Forelimb muscle (tissue), 1 donor: ENCODE results near the gene PHF20. TPM values are rescaled to one million over a fixed set of nuclear protein-coding genes. Genes with fewer than 3 reads are reported as not detected.
"Not testable (repeated sequence)": the region's sequence is repeated elsewhere in the genome, so short reads cannot be mapped to it uniquely, and the experiment has no call there.

ENCODE experiments used
- DNase-seq: peaks from one replicate; pipeline ENCODE4 v3.0.0-alpha.2; 2013; ENCODE audit warnings: low read depth
- polyA plus RNA-seq: library from polyadenylated mRNA; unstranded; fragments of 120-200 nt; gene quantifications from one replicate; pipeline ENCODE4 v1.2.1, GENCODE V29; 2013; ENCODE audit not compliant: insufficient read length

Gene PHF20
- polyA plus RNA-seq, 1 donor: 25.9 TPM

DNA sequence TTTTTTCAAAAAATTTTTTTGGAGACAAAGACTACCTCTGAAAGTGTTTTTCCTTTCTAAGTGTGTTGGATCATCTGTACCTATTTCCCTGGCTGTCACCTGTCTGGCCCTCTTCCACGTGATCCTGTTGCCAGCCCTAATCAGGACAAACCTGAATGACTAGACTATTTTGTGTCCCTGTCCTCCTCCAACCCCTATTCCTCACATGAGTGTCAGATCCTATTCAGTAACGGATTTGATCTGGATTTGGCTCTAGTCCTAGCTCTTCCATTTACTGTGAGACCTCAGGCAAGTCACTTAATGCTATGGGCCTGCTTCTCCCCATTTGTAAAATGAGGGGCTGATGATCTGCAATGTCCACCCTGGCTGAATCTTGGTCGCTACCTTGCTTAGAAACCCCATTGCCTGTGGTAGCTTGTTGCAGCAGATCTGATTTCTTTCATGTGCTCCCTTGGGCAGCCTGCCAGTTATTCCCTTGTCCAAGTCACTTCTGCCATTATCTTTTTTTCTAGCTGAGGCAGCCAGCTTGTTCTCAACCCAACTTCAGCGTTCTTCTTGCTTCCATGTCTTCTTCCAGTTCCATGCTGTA lies 4.8 kb downstream of the PHF20 start:
- DNase-seq: no peak

DNA sequence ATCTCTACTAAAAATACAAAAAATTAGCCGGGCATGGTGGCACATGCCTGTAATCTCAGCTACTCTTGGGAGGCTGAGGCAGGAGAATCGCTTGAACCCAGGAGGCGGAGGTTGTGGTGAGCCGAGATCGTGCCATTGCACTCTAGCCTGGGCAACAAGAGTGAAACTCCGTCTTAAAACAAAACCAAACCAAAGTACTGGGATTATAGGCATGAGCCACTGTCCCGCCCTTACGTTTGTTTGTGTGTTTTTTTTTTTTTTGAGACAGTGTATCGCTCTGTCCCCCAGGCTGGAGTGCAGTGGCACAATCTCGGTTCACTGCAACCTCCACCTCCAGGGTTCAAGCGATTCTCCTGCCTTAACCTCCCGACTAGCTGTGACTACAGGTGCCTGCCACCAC lies 12.0 kb downstream of the PHF20 start:
- DNase-seq: not testable (repeated sequence)

DNA sequence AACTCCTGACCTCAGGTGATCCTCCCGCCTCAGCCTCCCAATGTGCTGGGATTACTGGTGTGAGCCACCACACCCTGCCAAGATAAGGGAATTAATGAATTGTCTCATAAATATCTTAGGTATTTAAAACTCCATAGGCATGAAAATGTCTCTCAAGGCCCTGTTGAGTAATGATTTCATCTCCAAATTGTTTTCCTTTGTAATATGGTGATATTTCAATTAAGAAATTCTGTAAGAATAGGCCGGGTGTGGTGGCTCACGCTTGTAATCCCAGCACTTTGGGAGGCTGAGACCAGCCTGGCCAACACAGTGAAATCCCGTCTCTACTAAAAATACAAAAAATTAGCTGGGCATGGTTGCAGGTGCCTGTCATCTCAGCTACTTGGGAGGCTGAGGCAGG lies 13.7 kb downstream of the PHF20 start:
- DNase-seq: not testable (repeated sequence)

DNA sequence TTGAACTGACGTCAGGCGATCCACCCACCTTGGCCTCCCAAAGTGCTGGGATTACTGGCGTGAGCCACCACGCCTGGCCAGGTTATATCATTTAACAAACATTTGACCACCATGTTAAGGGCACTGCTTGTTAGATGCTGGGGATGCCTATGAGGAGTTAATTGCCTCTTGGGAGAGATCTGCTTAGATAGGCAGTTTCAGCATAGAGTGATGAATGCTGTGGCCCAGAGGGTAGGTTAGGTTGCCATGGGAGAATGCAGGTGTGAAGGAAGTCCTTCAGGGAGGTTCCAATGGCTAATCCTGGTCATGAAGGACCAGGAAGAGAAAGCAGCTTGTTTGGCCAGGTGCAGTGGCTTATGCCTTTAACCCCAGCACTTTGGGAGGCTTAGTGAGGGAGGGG lies 17.0 kb downstream of the PHF20 start:
- DNase-seq: no peak

DNA sequence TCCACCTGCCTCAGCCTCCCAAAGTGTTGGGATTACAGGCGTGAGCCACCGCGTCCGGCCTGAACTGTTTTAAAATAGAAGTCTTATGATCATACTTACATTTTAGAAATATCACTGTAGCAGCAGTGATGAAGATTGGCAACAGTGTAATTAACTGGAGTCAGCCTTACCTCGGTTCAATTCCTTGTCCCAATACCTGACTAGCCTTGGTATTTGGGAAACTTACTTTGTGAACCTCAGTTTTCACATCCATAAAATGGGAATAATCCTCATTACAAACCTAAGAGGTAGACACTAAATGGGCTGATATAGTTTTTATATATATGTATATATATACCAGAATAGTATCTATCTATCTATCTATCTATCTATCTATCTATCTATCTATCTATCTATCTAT lies 19.3 kb downstream of the PHF20 start:
- no peak for DNase-seq

DNA sequence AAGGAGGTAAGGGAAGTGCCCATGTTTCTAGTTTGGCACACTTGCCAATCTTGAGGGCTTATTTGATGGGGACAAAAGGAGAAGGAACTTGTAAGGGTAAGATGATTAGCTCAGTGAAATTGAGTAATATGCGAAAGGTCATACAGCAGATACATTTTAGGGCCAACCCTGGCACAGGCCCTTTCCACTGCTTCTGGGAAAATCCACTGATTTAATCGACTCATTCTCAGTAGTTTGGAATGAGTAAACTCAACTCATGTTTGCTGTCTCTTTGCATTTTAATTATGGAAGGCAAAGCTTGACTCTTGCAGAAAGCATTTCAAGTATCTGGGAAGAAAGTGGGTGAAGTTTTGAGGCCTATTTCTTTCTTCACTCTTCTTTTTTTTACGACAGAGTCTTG lies 20.0 kb downstream of the PHF20 start:
- DNase-seq: no peak

DNA sequence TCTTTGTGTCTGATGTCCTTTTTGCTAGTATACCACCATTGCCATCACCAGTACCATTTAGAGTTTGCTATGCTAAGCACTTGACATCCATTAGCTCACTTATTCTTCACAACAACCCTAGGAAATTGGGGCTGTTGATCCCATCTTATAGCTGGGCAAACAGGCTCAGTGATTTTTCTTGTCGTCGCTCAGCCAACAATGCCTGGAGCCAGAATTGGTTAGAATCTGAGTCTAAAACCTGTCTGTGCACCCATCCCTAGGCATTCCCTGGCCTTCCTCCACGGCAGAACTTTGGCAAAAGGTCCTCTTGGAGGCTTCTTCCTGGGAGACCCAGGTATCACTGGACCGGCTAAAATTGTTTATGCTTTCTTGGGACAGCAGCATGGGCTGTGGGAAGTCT lies 20.9 kb downstream of the PHF20 start:
- no peak for DNase-seq

DNA sequence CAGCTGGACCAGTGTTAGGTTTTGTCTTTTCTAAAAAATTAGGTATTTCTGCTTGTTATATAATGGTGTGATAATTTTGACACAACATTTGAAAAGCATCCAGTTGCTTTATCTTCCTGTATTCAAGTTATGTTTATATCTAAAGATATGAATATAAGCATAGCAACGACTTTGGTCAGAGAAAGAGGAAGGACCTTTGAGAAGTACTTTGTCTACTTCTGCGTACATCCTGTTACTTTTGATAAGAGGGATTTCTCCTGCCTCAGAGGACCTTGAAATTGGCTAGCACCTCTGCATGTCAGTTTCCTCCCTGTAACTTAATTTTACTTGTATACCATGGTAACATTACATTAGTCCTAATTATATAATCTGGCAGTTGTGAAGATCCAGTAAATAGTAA lies 24.8 kb downstream of the PHF20 start:
- no peak for DNase-seq

DNA sequence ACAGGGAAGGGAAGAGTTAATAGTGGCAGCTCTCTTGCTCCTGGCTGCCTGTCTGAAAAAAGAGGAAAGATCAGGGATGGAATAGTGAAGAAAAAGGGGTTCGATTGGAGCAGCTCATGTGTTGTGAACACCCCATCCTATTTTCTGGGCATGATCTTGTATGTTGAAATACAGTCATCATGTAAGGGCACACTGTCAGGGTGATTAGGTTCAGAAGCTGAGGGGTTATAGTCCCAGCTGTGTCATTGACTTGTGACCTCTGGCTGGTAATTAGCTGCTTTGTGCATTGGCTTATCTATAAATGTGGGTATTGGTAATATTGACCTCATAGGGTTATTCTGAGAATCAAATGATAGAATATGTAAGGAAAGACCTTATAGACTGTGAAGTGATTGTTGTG lies 30.1 kb downstream of the PHF20 start:
- no peak for DNase-seq

DNA sequence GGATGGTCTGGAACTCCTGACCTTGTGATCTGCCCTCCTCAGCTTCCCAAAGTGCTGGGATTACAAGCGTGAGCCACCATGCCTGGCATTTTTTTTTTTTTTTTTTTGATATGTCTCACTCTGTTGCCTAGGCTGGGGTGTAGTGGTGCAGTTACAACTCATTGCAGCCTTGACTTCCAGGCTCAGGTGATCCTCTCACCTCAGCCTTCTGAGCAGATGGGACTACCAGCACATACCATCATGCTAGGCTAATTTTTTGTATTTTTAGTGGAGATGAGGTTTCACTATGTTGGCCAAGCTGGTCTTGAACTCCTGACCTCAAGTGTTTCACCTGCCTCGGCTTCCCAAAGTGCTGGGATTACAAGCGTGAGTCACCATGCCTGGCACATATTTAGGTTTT lies 34.3 kb downstream of the PHF20 start:
- DNase-seq: no peak

DNA sequence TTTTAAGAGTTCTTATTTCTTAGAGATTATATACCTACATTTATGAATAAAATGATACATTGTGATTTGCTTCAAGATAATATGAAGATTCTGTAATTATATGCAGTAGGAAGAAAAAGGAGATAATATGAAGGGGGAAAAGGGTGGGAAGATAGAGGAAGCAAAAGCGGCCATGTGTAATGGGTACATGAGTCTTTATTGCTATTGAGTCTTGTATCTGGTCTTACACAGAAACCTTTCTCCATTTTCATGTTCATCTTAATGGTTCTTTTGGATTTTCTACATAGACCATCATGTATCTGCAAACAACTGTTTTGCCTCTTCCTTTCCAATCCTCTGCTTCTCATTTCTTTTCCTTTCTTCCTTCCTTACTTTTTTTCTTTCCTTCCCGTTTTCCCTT lies 36.1 kb downstream of the PHF20 start:
- no peak for DNase-seq

DNA sequence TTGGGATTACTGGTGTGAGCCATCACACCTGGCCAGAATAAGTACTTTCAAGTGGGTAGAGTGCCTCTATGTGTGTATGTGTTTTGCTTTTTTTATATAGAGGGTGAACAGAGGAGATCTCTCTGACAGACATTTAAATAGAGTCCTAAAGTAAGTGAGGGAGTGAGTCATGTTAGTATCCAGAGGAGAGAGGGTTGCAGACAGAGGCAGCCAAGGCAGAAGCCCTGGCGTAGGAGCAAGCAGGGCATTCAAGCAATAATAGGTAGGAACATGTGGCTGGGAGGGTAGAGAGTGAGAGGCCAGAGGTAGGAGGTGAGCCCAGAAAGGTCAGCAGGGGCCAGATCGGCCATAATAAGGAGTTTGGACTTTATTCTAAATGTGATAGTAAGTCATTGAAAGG lies 48.9 kb downstream of the PHF20 start:
- no peak for DNase-seq

DNA sequence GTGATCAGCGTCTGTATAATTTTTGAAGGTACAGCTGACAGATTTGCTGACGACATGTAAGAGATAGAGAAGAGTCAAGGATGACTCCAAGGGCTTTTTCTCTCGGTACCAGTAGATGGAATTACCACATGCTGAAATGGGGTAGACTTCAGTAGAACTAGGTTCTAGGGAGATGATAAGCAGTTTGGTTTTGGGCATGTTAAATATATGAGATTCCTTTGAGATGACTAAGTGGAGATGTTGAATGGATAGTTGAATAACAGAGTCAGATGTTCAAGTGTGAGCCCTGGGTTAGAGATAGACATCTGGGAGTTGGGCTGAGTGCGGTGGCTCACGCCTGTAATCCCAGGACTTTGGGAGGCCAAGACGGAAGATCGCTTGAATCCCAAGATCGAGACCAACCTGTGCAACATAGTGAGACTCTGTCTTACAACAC lies 50.0 kb downstream of the PHF20 start:
- no peak for DNase-seq

DNA sequence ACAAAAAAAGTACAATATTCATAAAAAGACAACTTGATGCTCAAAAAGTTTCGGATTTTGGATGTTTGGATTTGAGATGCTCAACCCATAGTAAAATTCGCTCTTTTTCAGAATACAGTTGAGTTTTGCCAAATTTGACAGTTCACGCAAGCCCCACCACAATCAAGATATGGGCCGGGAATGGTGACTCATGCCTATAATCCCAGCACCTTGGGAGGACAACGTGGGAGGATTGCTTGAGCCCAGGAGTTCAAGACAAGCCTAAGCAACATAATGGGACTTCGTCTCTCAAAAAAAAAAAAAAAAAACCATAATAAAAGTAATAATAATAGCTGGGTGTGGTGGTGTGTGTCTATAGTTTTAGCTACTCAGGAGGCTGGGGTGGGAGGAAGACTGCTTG lies 51.3 kb downstream of the PHF20 start:
- no peak for DNase-seq

DNA sequence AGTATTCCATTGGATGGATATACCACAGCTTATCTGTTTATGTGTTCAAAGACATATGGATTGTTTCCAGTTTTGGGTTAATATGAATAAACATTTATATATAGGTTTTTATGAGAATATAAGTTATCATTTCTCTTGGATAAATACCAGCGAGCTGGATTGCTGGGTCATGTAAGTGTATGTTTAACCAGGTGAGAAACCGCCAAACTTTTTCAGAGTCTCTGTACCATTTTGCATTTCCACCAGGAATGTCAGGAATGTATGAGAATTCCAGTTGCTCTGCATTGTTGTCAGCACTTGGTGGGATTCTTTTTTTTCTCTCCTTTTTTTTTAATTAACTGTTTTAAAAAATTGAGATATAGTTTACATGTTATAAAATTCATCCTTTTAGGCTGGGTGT lies 52.1 kb downstream of the PHF20 start:
- DNase-seq: no peak

DNA sequence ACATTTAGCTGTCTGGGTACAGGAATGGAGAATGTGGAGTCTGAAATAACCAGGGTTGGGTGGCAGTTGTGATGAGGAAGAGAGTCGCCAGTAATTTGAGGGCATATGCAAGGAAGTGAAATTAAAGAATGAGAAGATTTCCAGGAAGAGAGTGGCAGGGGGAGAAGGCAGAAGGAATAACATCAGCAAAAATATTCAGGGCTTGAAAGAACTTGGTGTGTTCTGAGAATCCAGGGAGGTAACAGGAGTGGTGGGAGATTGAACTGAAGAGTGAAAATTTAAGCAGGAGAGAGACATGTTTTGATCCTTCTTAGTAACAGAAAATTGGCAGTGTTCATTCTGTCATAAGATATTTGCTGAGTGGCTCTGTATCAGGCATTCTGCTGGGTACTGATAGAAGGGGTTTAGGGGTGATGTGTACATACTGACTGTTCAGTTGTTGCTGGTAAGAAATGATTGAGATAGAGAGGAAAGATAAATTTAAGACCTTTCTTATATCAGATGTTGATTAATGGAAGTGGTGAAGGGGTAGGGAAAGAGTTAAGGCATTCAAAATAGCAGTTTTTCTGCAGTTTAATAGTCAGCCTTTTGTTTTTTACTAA lies 54.7 kb downstream of the PHF20 start:
- DNase-seq: no peak

DNA sequence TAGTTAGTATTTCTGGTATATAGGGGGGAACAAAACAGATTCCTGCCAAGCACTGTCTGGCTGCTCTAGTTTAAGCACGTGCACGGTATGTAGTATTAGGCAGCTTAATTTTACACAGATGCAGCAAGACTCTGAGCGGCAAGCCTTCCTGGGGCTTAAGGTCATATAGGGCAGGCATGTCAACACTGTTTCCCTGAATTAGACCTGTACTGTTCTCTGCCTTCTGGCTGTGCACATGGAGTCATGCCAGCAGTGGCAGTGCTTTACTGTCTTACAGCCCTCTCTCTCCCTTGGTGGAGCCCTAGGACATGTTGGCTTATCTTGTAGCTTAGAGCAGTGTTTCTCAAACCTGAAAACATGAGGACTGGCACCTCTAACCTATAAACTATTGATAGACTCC lies 56.6 kb downstream of the PHF20 start:
- no peak for DNase-seq

DNA sequence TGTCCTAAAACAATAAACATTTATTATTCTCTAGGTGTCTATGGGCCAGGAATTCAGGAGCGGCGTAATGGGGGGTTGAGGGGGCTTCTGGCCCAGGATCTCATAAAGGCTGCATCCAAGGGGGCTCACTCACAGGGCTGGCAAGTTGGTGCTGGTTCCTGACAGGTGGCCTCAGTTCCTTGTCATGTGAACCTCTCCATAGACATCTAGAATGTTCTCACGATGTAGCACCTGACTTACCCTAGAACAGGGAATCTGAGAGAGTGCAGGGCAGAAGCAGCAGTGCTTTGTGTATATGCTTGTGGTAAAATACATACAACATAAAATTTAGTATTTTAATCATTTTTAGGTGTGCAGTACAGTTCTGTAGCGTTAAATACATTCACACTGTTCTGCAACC lies 57.1 kb downstream of the PHF20 start:
- DNase-seq: no peak

DNA sequence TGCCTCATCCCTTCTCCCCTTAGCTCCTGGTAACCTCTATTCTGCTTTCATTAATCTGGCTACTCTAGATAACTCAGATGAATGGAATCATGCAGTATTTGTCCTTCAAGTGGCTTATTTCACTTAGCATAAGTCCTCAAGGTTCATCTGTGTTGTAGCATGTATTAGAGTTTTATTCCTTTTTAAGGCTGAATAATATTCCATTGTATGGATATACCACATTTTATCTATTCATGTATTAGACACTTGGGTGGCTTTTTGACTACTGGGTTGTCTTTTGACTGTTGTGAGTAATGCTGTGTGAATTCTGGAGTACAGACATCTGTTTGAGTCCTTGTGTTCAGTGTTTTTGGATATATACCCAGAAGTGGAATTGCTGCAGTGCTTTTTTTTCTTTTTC lies 58.4 kb downstream of the PHF20 start:
- no peak for DNase-seq

DNA sequence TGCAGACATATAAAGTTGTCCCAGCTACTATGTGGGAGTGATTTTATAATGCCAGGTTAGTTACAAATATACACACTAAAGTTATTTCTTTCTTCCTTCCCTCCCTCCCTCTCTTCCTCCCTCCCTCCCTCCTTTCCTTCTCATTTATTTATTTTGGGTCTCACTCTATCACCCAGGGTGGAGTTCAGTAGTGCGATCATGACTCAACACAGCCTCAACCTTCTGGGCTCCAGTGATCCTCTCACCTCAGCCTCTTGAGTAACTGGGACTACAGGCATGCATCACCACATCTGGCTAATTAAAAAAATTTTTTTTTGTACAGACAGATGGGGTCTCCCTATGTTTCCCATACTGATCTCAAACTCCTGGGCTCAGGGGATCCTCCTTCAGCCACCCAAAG lies 59.2 kb downstream of the PHF20 start:
- no peak for DNase-seq

DNA sequence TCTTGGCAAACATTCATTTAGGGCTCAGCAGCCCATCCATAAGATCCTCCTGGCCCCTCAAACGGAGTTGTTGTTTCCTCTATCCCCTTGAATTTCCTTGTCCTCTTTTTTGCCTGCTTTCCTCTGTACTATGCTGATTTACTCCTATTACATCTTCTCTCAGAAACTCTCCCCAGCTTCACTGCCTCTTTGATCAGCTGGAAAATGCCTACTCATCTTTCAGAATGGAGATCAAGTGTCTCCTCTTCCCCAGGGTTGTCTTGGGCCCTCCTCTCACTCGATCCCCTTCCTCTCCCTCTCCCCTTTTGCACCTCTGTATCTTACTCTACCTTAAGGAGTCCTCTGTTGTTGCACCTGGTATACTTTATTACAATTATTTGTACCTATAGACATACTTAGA lies 60.2 kb downstream of the PHF20 start:
- no peak for DNase-seq

DNA sequence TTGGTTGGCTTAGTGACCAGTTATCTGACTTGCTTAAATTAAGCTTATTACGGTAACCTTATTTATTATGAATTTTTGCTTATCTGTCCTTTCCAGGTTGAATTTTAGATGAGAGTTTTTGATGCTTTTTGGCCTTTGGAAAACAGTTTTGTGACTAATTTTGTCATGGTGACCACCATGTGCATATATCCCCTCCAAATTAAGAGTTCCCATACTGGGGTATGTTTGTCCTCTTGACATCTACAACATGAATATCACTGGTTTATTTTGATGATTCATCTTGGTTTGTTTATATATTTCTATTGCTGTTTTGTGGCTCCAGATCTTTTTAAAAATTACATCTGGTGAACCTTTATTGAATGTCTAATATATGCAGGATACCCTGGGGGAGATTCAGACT lies 61.4 kb downstream of the PHF20 start:
- DNase-seq: no peak

DNA sequence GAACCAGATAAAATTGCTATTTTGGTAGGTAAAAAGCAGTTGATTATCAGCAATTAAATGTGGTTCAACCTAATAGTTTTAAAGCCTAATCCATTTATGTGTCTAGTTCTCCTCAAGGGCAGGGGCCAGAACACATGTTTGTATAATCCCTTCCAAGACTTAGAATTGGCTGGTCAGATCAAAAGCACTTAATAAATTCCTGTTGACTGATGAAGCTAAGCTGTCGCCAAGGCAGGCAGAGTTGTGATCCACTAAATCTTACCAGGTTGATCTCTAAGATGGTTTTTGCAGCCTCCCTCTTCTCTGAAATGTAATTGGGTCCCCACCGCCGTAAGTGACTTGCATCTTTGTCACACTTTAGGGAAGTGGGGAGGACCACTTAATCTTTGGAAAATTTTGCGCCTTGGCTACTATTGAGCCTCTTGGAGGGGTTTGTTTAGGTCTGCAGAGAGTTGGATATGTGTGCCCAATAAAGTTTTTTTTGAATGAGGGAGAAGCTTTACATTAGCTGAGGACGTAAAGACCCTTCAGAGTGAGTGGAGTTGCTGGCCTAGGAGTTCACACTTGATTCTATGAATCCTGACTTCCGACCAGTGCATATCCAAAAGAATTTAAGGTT lies 65.9 kb downstream of the PHF20 start:
- no peak for DNase-seq

DNA sequence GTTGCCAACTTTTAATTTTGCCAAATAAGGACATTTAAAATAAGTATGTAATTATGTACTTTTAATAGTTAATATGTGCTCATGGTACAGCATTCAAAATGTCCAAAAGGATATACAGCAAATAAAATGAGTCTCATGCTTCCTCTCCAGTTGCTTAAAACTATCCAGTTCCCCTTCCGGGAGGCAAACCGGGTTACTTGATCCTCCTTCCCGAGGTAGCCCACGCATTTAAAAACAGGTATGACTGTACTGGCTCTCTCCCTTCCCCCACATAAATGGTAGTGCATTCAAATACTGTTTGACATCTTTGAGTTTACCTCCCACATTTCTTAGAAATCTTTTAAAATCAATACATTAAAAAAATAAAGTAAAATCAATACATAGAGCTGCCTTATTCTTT lies 66.4 kb downstream of the PHF20 start:
- no peak for DNase-seq
